Stimulated activated naive CD8-positive, alpha-beta T cell treated with anti-CD3 and anti-CD28 coated beads, Interleukin-15, amount 100 ng/mL, for 72 hours (primary cell): ENCODE measurements around the gene MMRN1.

ENCODE experiments used
- ATAC-seq: fragments of 150-1000 bp; cut with Tn5 transposase; 2 replicates; pipeline ENCODE4 v1.10.0; 2021; ENCODE audit warnings: mild to moderate bottlenecking, moderate library complexity
- DNase-seq, 2 donors: peaks; one replicate each; pipeline ENCODE4 v3.0.0; 2021 to 2022
- H3K27ac Mint-ChIP-seq, 2 donors: one replicate each; pipeline ENCODE4 v1.8.0; 2022; ENCODE audit warnings: mild to moderate bottlenecking in 2 of 2, mixed read lengths in 2 of 2, moderate library complexity in 2 of 2
- H3K27me3 Mint-ChIP-seq: one replicate; pipeline ENCODE4 v1.8.0; 2022; ENCODE audit warnings: mixed read lengths
- H3K4me1 Mint-ChIP-seq: one replicate; pipeline ENCODE4 v1.8.0; 2022; ENCODE audit warnings: mild to moderate bottlenecking, mixed read lengths
- H3K4me3 Mint-ChIP-seq, 2 donors: one replicate each; pipeline ENCODE4 v1.8.0; 2022; ENCODE audit warnings: mild to moderate bottlenecking in 2 of 2, mixed read lengths in 2 of 2, moderate library complexity in 1 of 2
- H3K9me3 Mint-ChIP-seq, 2 donors: one replicate each; pipeline ENCODE4 v1.8.0; 2022; ENCODE audit warnings: mixed read lengths in 2 of 2

The MMRN1 gene, protein sequence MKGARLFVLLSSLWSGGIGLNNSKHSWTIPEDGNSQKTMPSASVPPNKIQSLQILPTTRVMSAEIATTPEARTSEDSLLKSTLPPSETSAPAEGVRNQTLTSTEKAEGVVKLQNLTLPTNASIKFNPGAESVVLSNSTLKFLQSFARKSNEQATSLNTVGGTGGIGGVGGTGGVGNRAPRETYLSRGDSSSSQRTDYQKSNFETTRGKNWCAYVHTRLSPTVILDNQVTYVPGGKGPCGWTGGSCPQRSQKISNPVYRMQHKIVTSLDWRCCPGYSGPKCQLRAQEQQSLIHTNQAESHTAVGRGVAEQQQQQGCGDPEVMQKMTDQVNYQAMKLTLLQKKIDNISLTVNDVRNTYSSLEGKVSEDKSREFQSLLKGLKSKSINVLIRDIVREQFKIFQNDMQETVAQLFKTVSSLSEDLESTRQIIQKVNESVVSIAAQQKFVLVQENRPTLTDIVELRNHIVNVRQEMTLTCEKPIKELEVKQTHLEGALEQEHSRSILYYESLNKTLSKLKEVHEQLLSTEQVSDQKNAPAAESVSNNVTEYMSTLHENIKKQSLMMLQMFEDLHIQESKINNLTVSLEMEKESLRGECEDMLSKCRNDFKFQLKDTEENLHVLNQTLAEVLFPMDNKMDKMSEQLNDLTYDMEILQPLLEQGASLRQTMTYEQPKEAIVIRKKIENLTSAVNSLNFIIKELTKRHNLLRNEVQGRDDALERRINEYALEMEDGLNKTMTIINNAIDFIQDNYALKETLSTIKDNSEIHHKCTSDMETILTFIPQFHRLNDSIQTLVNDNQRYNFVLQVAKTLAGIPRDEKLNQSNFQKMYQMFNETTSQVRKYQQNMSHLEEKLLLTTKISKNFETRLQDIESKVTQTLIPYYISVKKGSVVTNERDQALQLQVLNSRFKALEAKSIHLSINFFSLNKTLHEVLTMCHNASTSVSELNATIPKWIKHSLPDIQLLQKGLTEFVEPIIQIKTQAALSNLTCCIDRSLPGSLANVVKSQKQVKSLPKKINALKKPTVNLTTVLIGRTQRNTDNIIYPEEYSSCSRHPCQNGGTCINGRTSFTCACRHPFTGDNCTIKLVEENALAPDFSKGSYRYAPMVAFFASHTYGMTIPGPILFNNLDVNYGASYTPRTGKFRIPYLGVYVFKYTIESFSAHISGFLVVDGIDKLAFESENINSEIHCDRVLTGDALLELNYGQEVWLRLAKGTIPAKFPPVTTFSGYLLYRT

DNA sequence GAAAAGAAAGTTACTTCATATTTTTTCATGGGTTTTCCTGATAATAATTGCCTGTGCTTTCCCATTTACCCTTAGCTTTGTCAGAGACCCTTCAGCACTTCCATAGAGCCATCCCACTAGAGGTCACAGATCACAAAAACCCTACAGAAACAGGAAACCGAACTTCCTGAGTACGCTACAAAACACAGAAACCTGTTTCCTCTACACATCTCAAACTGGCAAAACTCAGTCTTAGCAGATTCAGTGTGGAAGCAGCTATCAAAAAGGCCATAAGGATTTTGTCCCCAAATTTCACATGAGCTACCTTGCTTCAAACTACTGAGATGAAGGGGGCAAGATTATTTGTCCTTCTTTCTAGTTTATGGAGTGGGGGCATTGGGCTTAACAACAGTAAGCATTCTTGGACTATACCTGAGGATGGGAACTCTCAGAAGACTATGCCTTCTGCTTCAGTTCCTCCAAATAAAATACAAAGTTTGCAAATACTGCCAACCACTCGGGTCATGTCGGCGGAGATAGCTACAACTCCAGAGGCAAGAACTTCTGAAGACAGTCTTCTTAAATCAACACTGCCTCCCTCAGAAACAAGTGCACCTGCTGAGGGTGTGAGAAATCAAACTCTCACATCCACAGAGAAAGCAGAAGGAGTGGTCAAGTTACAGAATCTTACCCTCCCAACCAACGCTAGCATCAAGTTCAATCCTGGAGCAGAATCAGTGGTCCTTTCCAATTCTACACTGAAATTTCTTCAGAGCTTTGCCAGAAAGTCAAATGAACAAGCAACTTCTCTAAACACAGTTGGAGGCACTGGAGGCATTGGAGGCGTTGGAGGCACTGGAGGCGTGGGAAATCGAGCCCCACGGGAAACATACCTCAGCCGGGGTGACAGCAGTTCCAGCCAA, at the start of gene MMRN1:
Gene MMRN1 (plus strand): TSS at position 206 of the 902 bp plus-strand sequence. CDS start 118 bp downstream, at position 324.
- Mint-ChIP-seq H3K4me3 (peak within 1 kb of the TSS; percentile 33 to 52), H3K9me3 (no peaks in the 10 kb centered on the region), H3K27me3 (peaks cover 7% of the 10 kb centered on the region), H3K27ac (peak within 1 kb of the TSS in 1 of 2 donors; percentile 76), H3K4me1 (peaks cover 13% of the 10 kb centered on the region)
- DNase-seq: no peak
- ATAC-seq: peak; percentile 45

DNA sequence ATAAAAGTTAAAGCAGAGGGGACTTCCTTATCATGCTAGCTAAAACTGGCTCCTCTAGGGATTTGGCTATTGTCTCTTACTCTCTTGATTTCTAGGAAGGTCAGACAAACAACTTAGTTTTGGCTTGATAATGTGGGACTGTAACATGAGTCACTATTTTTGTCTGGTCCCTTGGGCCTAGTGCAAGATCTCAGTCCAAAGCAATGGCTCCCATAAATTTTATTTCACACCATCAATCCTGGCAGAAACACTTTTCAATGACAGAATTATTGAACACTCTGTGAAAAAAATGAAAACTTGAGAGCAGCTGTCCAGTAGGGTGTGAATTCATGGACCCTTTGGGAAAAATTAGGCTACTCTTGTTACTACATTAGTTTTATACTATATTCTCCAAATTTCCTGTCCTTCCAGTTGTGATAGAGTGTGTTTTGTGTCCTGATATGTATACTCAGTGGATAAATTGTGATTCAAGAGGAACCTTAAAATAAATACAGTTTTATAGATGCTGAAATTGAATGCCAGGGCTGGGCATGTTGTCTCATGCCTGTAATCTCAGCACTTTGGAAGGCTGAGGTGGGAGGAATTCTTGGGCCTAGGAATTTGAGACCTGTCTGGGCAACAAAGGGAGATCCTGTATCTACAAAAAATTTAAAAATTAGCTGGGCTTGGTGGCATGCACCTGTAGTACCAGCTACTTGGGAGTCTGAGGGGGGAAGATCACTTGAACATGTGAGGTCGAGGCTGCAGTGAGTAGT, 46.9 kb upstream of the MMRN1 start:
- Mint-ChIP-seq H3K27me3 (peaks cover 8% of the 10 kb centered on the region), H3K4me3 (no peak overlapping the region), H3K27ac (no peak overlapping the region), H3K4me1 (no peaks in the 10 kb centered on the region), H3K9me3 (peaks cover 9 to 26% of the 10 kb centered on the region in 2 donors)
- no peak for ATAC-seq
- no peak for DNase-seq

DNA sequence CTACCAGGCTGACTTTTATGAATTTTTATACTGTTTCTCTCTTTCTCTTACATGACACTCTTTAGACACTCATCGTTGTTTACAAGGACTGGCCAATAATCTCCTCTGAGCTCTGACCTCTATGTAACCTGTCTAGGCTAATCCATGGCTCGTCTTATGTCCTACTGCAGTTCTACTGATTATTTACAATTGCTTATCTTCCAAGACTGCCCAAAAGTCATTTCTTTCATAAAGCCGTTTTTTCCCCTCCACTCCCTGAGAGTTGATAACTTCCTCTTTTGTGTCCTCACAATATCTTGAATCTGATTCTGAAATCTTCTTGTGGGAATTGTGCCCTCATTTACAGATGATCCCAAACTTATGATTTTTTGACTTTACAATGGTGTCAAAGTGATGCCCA, 39.4 kb upstream of the MMRN1 start:
- H3K27me3 Mint-ChIP-seq: peaks cover 8% of the 10 kb centered on the region
- no peak overlapping the region for H3K27ac Mint-ChIP-seq
- no peak for DNase-seq
- ATAC-seq: no peak
- peaks cover 5 to 12% of the 10 kb centered on the region in 2 donors for H3K9me3 Mint-ChIP-seq
- no peak overlapping the region for H3K4me3 Mint-ChIP-seq
- H3K4me1 Mint-ChIP-seq: no peaks in the 10 kb centered on the region

DNA sequence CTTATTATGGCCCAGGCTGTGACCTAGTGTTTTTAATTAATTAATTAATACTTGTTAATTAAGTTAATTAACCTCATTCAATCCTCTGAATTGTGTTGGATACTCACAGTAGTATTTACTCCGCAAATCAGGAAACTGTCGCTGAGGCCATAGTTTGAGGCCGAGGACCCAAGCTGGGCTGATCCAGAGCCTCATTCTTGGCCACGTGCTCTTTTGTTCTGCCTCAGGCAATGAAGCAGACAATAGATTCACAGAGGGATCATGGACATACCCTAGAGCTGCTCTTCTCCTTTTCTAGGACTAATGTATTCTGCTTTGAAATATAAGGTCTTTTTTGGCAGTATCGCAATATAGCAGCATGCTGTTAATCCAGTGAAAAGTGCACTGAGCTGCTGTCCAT, 33.7 kb upstream of the MMRN1 start:
- no peak for DNase-seq
- Mint-ChIP-seq H3K9me3 (peaks cover 3 to 5% of the 10 kb centered on the region in 2 donors), H3K4me1 (no peaks in the 10 kb centered on the region), H3K4me3 (no peak overlapping the region), H3K27ac (no peak overlapping the region), H3K27me3 (peaks cover 25% of the 10 kb centered on the region)
- ATAC-seq: no peak

DNA sequence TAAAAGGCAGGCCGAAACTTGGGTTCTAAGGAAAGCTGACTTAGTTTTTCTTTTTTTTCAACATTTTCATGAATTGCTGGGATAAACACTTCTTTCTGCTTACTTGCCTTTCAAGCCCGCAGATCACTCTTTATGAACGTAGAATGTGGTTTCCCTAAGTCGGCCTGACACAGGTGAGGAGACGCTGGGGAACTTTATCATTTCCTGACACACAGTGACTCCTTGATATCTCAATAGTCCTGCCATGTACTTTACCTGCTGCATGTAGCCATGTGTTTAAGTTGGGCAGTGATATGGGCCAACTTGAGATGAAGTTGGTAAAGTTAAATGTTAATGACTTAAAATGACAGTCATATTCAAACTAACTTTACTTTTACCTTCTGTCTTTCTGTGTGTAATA, 31.1 kb upstream of the MMRN1 start:
- no peak overlapping the region for H3K27ac Mint-ChIP-seq
- peaks cover 39% of the 10 kb centered on the region for H3K27me3 Mint-ChIP-seq
- DNase-seq (no peak), ATAC-seq (no peak)
- no peak overlapping the region for H3K4me3 Mint-ChIP-seq
- H3K4me1 Mint-ChIP-seq: no peaks in the 10 kb centered on the region
- H3K9me3 Mint-ChIP-seq: peaks cover 0 to 6% of the 10 kb centered on the region in 2 donors

DNA sequence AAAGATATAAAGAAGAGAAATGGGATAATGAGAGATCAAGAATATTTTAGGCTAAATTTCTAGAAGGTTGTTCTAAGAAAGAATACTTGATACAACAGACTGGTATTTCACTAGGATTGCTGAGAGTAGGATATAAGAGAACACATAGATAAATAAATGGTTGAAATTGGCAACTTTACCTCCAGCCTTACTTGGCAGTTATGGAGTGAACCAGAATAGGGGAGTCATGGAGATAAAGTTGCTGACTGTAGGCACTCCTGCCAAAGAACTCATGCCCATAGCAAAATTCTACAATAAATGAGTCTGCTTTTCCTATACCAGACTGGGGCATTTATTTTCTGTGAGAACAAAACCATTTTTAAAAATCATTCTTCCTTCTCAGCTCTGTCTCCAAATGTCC, 26.4 kb upstream of the MMRN1 start:
- Mint-ChIP-seq H3K4me3 (no peak overlapping the region), H3K4me1 (no peaks in the 10 kb centered on the region), H3K9me3 (peaks cover 0 to 6% of the 10 kb centered on the region in 2 donors), H3K27me3 (peaks cover 28% of the 10 kb centered on the region), H3K27ac (no peak overlapping the region)
- DNase-seq (no peak), ATAC-seq (no peak)

DNA sequence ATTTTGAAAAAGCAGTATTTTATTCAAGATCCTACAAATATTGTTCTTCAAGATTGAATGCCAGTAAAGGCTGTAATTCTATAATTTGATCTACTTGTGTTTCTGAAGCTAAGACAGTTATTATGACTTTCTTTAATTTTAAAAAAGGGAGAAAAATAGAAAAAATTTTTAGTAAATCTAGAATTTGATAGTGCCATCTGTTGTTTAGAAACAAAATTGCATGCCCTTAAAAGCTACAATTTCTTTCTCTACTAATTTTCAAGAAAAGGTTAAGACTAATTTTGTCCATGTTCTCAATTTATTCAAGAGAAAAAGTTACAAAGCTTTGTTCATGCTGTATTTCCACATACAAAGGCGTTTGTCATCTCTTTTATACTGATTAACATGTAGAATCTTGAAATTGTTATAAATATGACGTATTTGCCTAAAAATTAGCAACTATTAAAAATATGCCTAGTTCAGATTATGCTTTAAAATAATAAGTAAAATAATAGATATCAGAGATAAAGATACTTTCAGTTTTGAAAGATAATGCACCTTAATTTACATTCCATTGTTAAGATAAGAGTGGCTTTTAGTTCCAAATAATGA, 25.6 kb upstream of the MMRN1 start:
- ATAC-seq (no peak), DNase-seq (no peak)
- Mint-ChIP-seq H3K4me3 (no peak overlapping the region), H3K9me3 (peaks cover 0 to 6% of the 10 kb centered on the region in 2 donors), H3K4me1 (no peaks in the 10 kb centered on the region), H3K27ac (no peak overlapping the region), H3K27me3 (peaks cover 26% of the 10 kb centered on the region)

DNA sequence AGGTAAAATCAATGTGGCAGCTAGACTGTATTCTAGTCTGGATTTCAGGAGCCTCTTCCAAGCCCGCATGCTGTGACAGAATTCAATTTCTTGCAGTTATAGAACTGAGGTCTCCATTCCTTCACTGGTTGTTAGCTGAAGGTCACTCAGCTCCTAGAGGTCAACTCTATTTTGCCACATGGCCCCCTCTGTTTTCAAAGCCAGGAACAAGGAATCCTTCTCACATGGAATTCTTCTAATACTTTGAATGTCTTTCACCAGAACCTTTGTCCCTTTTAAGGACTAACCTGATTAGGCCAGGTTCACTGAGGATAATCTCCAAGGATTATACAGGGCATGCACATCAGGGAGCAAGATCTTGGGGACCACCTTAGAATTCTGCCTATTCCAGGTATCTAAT, 23.4 kb upstream of the MMRN1 start:
- Mint-ChIP-seq H3K27ac (no peak overlapping the region), H3K27me3 (peaks cover 12% of the 10 kb centered on the region), H3K9me3 (peaks cover 0 to under 1% of the 10 kb centered on the region in 2 donors), H3K4me3 (no peak overlapping the region), H3K4me1 (peaks cover 3% of the 10 kb centered on the region)
- DNase-seq (no peak), ATAC-seq (no peak)

DNA sequence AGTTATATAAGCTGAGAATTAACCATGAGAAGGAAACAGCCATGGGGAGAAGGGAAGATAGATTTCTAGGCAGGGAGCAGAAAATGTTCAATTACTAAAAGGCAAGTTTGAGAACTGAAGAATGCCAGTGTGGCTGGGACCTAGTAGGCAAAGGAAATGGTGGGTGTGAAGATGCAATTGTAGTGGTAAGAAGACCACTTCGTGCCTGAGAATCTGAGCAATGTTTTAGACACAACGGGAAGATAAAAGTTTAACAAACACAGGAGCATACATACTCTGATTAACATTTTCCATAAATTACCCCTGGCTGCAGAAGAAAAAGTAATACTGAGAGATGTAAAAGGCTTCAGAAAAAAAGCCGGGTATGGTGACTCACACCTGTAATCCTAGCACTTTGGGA, 18.1 kb upstream of the MMRN1 start:
- H3K9me3 Mint-ChIP-seq: no peaks in the 10 kb centered on the region
- no peak overlapping the region for H3K4me3 Mint-ChIP-seq
- no peaks in the 10 kb centered on the region for H3K27me3 Mint-ChIP-seq
- DNase-seq: no peak
- peak; percentile 31 for ATAC-seq
- peaks cover 9% of the 10 kb centered on the region for H3K4me1 Mint-ChIP-seq
- H3K27ac Mint-ChIP-seq: no peak overlapping the region

DNA sequence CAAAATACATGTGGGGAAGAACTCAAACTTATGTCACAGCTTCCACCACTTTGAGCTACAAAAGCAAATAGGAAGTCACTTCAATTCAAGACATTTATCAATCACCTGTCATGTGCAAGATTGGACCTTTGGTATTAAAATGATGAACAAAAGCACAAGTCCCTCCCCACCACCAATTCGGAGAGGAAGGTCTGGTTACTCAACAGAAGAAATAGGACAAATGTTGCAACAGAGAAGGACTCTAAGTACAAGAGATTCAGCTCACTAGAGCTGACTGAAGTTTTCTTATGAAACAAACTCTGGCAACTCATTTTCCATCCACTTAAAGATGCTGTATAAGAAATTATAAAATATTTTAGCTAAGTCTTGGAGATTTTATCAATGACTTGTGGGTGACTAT, 16.0 kb upstream of the MMRN1 start:
- Mint-ChIP-seq H3K4me3 (no peak overlapping the region), H3K9me3 (no peaks in the 10 kb centered on the region), H3K27ac (no peak overlapping the region), H3K4me1 (peaks cover 9% of the 10 kb centered on the region), H3K27me3 (no peaks in the 10 kb centered on the region)
- DNase-seq: no peak
- ATAC-seq: no peak

DNA sequence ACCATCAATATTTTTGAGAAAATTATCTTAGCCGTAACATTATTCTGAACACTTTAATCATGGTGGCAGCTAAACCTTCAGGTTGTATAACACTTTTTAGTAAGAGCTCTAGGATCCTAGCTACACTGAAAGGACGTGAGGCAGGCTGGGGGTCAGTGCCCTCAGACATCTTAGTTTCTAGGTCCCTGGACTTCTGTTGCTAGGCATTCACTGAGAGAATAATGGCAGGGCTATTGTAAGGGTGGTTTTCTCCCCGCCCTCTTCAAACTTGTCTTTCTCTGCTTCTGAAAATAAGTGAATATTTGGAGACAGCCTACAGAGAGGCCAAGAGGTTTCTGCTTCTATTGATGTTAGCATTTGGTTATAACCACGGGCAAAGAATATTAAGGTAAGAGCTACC, 15.4 kb upstream of the MMRN1 start:
- DNase-seq (no peak), ATAC-seq (no peak)
- peaks cover 9% of the 10 kb centered on the region for H3K4me1 Mint-ChIP-seq
- H3K27me3 Mint-ChIP-seq: no peaks in the 10 kb centered on the region
- H3K4me3 Mint-ChIP-seq: no peak overlapping the region
- H3K27ac Mint-ChIP-seq: peak overlapping the region in 1 of 2 donors; percentile 71
- no peaks in the 10 kb centered on the region for H3K9me3 Mint-ChIP-seq

DNA sequence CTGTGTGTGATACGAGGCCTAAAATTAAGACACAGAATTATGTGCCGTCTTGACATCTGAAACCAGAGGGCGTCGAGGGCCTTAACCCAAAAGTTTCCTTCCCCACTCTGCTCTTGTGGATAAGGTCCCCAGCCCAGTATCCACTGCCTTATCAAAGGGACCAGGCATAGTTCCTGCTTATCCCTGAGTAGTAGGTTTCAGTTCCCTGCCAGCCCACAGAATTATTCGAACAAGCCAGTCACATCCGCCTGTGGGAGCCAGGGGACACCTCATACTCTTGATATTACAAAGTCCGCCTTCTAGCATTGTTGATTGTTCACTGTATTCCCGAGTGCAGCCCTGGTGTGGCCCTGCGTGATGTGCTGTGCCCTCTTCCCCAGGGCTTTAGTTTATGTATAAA, 5.4 kb upstream of the MMRN1 start:
- Mint-ChIP-seq H3K4me1 (peaks cover under 1% of the 10 kb centered on the region), H3K9me3 (peaks cover 0 to 7% of the 10 kb centered on the region in 2 donors), H3K27me3 (peaks cover 13% of the 10 kb centered on the region), H3K27ac (no peak overlapping the region), H3K4me3 (no peak overlapping the region)
- ATAC-seq: no peak
- DNase-seq: no peak

DNA sequence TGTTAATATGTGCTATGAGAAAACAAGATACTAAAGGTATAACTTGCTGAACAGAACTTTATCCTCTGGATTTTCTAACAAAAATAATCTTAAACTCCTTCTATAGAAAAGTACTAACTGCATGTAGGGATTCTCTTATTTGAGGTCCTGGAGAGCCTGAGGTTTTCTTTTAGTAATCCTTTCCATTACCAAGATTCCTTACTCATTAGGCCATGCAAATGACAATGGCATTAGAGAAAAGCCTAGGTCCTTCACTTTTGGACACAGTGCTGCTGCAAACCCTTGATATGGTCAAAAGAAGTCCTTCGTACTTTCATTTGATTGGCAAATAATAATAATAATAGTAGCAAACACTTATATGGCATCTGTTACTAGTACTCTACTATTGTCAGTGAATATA, 3.2 kb downstream of the MMRN1 start:
- no peaks in the 10 kb centered on the region for H3K9me3 Mint-ChIP-seq
- H3K4me3 Mint-ChIP-seq: no peak overlapping the region
- H3K4me1 Mint-ChIP-seq: peaks cover 13% of the 10 kb centered on the region
- H3K27me3 Mint-ChIP-seq: peaks cover 5% of the 10 kb centered on the region
- DNase-seq: no peak
- H3K27ac Mint-ChIP-seq: no peak overlapping the region
- no peak for ATAC-seq

DNA sequence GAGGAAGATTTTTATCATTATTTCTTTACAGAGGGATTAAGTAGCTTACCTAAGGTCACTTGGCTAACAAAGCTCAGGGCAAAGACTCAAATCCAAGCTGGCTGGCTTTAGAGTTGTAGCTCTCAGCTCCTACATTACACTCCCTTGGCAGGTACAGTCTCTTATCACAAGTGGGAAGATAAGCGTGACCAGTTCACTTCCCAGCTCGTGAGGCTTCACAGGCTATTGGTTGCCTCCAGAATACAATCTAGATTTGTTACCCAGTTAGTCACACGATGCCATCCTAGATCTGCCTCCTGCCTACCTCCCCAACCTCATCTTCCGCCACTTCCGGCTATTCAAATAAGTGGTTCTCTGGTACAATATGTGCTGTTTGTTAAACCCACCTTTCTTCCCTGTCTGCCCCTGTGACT, 3.7 kb downstream of the MMRN1 start:
- Mint-ChIP-seq H3K27ac (no peak overlapping the region), H3K4me3 (no peak overlapping the region), H3K9me3 (no peaks in the 10 kb centered on the region), H3K4me1 (peaks cover 13% of the 10 kb centered on the region), H3K27me3 (peaks cover under 1% of the 10 kb centered on the region)
- no peak for DNase-seq
- ATAC-seq: peak; percentile 28
